CD4-positive, alpha-beta T cell treated with Interleukin-15 for 1 hour (primary cell): ENCODE results near the gene TPGS1.

Experiments used
- DNase-seq: peaks from one replicate; pipeline ENCODE4 v3.0.0-alpha.2; 2020

TPGS1 gene

GRCh38 chr19:496112-496665, 11.1 kb upstream of the TPGS1 start, which contains the start of gene MADCAM1:
MADCAM1 (plus strand) TSS chr19:496486; CDS start chr19:496500, 14 bp downstream.
- DNase-seq = no peak

DNA sequence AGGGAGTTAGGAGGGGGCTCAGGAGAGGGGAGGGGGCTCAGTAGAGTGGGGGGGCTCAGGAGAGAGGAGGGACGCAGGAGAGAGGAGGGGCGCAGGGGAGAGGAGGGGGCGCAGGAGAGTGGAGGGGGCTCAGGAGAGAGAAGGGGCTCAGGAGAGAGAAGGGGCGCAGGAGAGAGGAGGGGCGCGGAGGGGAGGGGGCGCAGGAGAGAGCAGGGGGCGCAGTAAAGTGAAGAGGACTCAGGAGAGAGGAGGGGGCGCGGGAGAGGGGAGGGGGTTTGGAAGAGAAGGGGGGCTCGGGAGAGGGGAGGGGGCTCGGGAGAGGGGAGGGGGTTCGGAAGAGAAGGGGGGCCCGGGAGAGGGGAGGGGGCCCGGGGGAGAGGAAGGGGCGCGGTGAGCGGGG, 10.3 kb upstream of the TPGS1 start:
- no peak for DNase-seq

DNA sequence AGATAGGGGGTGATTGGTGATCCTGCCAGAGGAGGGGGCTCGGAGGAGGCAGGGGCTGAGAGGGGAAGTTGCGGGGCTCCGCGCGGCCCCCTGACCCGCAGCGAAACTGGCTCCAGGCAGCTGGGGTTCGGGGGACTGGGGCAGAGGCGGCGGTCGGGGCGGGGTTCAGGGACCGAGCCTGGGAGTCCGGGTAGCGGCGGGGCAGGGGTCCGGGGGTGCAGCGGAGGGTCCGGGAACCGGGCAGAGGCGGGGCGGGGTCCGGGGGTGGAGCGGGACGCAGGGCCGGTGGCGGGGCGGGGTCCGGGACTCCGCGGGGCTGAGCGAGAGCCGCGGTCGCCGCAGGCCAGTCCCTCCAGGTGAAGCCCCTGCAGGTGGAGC, 9.8 kb upstream of the TPGS1 start:
- DNase-seq = no peak

DNA sequence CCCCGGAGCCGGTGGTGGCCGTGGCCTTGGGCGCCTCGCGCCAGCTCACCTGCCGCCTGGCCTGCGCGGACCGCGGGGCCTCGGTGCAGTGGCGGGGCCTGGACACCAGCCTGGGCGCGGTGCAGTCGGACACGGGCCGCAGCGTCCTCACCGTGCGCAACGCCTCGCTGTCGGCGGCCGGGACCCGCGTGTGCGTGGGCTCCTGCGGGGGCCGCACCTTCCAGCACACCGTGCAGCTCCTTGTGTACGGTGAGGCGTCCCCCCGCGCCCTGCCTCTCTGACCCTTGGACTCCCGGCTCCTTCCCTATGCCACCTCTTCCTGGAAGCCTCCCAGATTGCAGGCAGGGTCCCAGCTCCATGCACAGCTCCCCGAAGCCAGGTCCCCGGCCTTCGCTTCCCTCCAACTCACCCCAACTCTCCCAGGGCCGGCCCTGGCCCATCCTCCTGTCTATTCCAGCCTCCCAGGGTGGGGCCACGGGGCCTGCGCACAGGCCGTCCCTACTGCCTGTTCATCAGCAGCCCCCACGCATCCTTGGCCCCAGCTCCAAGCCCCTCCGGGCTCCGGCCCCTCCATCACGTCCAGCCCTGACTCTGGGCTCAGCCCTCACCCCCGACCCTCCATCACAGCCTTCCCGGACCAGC, 9.3 kb upstream of the TPGS1 start:
- DNase-seq = no peak

DNA sequence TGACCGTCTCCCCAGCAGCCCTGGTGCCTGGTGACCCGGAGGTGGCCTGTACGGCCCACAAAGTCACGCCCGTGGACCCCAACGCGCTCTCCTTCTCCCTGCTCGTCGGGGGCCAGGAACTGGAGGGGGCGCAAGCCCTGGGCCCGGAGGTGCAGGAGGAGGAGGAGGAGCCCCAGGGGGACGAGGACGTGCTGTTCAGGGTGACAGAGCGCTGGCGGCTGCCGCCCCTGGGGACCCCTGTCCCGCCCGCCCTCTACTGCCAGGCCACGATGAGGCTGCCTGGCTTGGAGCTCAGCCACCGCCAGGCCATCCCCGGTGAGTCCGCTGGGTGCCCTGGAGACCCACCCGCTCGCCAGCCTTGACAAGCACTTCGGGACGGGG, 8.8 kb upstream of the TPGS1 start:
- no peak for DNase-seq

- DNase-seq = no peak
These were observed 8.2 kb upstream of the TPGS1 start for GRCh38 chr19:498977-499623.

DNA sequence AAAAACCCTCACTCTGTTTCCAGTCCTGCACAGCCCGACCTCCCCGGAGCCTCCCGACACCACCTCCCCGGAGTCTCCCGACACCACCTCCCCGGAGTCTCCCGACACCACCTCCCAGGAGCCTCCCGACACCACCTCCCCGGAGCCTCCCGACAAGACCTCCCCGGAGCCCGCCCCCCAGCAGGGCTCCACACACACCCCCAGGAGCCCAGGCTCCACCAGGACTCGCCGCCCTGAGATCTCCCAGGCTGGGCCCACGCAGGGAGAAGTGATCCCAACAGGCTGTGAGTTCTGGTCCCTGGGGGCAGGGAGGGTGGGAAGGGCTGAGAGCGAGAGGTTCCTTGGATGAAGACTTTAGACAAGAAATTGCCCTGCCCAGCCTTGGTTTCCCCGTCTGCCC, 5.7 kb upstream of the TPGS1 start:
- no peak for DNase-seq

- no peak for DNase-seq
These were observed 2.7 kb upstream of the TPGS1 start for GRCh38 chr19:504616-505015.

- peak; percentile 97 for DNase-seq
These were observed 652 bp upstream of the TPGS1 start for GRCh38 chr19:506404-507285.

DNA sequence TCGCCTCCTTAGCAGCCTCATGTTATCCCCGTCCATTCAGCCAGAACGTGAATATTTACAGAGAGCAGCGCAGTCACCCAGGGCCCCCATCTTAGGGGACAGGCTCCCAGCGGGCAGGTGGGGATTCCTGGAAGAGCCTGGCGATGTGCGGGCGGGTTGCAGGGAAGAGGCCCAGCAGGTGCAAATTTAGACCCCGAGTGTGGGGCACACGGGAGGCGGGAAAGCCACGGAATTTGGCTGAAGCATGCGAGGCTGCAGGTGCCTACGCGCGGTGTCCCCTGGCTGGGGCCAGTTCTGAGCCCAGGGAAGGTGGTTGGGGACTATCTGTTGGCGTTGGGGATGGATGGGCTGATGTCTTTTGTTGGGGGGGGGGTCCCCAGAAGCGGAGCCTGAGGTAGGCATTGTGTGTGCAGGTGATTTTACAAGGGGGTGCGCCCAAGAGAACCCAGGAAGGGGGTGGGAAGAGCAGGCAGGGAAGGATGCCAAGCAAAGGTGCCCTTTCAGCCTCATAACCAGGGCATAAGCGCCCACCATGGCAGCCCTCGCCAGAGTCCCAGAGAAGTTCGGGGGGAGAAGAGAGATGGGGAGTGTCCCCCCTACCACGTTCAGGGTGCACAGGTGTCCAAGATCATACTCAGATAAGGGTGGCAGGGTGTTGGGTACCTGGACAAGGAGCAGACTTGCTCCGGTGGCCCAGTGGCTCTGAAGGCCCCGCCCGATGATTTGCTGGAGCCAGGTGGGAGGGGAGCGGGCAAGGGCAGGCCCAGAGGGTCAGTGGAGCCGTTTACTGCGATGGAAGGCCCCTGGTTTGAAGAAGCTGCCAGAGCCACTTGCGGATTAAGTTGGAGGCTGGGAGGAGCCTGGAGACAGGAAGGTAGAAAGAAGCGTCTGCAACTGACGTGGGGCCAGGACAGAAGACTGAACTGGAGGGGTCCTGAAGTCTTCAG, 1.2 kb downstream of the TPGS1 start:
- no peak for DNase-seq

DNA sequence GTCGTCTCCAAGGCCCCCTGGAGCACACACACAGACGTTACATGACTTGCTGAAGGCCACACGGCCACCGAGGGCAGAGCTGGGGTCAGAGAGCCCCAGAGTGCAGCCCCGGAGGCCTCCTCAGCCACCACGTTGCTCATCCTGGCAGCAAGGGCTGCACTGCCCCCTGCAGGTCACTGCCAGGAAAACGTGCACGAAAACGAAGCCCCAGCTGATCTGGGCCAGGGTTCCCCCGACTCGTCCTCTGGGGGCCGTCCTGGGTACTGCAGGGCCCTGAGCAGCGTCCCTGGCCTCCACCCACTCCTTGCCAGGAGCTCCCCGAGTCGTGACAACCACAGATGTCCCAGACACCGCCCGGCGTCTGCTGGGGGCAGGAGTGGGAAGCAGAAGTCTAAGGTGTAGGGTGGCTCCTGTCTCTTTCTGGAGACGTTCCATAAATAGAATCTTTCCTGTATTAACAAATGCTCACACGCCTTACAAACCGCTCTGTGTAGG, 3.4 kb downstream of the TPGS1 start:
- peak; percentile 93 for DNase-seq

- DNase-seq = peak; percentile 92
These were observed 4.0 kb downstream of the TPGS1 start for GRCh38 chr19:511101-511851.

DNA sequence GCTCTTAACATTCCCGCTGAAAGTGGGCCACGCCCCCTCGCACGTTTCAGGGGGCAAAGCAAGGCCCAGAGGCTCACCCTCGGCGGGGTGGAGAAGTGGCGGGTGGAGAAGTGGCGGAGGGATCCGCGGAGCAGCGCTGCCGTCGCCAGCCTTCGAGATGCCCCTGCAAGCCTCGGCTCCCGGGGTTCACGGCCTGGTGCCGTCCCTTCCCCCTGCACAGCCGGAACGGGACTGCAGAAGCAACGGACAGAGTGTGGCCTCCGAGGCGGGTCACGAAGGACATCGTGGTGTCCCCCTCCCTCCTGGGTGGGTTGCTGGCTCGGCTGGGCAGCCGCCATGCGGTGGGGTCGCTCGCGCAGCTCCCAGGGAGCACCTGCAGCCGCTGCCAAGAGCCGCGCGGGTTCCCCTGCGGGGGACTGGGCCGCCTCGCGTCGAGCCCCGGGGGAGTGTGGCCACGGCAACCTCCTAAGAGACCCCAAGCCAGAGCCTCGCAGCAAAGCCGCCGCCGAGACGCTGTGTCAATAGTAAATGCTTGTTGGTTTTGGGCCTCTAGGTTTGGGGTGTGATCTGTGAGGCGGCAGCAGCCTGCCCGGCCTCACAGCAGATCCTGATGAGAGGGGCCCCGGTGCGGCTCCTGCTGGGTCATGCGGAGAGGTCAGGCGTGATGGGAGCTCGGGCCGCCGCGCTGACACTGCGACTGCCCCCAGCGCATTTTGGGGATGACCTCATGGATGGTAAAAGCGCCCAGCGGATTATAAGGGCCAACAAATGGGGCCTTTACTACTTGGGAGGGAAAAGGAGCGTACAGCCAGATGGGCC, 5.5 kb downstream of the TPGS1 start:
- no peak for DNase-seq

DNA sequence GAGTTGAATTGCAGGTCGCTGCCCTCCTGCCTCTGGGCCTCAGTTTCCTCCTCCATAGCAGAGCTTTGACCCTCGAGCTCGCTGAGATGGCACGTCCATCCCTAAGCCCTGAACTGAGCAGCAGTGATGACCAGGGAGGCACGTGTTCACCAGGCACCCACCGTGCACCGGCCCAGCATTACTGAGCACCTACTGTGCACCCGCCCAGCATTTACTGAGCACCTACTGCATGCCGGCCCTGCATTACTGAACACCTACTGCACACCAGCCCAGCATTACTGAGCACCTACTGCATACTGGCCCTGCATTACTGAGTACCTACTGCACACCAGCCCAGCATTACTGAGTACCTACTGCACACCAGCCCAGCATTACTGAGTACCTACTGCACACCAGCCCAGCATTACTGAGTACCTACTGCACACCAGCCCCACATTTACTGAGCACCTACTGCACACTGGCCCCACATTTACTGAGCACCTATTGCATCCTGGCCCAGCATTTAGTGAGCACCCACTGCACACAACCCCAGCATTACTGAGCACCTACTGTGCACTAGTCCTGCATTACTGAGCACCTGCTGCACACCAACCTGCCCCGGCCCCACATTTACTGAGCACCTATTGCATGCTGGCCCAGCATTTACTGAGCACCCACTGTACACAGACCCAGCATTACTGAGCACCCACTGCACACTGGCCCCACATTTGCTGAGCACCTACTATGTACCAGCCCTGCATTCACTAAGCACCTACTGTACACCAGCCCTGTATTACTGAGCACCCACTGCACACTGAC, 6.3 kb downstream of the TPGS1 start:
- DNase-seq = no peak

- no peak for DNase-seq
These were observed 6.9 kb downstream of the TPGS1 start for GRCh38 chr19:514166-514663.

DNA sequence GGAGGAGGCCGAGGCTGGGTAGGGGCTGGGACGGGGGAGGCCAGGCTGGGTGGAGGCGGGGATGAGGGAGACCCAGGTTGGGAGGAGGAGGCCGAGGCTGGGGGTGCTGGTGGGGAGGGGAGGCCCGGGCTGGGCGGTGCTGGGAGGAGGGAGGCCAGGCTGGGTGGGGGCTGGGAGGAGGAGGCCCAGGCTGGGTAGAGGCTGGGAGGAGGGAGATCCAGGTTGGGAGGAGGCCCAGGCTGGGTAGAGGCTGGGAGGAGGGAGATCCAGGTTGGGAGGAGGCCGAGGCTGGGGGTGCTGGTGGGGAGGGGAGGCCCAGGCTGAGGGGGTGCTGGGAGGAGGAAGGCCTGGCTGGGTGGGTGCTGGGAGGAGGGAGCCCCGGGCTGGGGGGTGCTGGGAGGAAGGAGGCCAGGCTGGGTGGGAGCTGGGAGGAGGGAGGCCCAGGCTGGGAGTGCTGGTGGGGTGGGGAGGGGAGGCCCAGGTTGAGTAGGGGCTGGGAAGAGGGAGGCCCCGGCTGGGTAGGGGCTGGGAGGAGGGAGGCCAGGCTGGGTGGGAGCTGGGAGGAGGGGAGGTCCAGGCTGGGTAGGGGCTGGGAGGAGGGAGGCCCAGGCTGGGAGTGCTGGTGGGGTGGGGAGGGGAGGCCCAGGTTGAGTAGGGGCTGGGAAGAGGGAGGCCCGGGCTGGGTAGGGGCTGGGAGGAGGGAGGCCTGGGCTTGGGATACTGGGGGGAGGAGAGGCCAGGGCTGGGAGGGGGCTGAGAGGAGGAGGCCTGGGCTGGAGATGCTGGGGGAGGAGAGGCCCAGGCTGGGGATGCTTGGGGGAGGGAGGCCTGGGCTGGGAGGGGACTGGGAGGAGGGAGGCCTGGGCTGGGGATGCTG, 10.7 kb downstream of the TPGS1 start:
- no peak for DNase-seq

DNA sequence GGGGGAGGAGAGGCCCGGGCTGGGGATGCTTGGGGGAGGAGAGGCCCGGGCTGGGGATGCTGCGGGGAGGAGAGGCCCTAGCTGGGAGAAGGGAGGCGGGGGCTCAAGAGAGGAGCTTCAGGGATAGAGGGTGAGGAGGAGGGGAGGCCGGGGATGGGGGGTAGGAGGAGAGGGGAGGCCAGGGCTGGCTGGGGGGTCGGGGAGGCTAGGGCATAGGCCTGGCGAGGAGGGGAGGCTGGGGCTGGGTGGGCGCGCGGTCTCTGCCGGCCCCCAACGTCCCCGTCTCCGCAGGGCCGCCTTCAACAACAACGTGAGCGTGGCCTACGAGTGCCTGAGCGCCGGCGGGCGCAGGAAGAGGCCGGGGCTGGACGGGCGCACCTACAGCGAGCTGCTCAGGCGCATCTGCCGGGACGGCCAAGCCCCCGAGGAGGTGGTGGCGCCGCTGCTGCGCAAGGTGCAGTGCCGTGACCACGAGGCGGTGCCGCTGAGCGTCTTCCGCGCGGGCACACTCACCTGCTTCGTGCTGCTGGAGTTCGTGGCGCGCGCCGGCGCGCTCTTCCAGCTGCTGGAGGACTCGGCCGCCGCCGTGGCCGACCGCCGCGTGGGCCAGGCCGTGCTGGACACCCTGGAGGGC, 11.4 kb downstream of the TPGS1 start:
- DNase-seq = peak; percentile 61

DNA sequence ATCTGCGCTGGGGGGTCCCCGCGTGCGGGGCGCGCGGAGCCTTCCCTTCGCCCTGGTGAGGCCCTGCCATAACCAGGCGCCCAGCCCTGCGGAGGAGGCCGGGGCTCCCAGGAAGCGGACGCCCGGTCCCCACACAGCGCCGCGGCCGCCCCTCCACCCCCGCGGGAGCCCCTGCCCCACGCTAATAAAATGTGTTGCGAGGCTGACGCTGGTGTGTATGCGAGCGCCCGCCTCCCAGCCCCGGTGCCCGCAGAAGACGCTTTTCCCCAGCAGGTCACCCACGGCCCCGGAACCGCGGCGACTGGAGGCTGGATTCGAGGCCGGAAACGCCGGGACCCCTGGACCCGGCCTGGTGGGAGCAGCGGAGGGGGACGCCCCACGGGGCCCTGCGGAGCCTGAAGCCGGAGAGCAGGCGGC, 12.2 kb downstream of the TPGS1 start:
- no peak for DNase-seq
